Aorta (tissue), 5 donors: ENCODE results near the gene HOXC12. TPM values are rescaled to one million over a fixed set of nuclear protein-coding genes. Genes with fewer than 3 reads are reported as not detected.

ENCODE experiments used
- ATAC-seq: fragments of 200-7000 bp; cut with Tn5 transposase; one replicate; pipeline ENCODE4 v1.9.1; 2022; ENCODE audit warnings: moderate library complexity; ENCODE audit not compliant: low FRiP score
- DNase-seq, 2 donors: peaks; one replicate each; pipeline ENCODE4 v3.0.0-alpha.2; 2020
- H3K27ac ChIP-seq, 2 donors: one replicate each; pipeline ENCODE4 v1.5.1; 2013; ENCODE audit warnings: low read length in 2 of 2, mild to moderate bottlenecking in 2 of 2, moderate library complexity in 2 of 2, control low read depth in 1 of 2, inconsistent platforms in 1 of 2, low read depth in 1 of 2
- H3K27me3 ChIP-seq, 2 donors: one replicate each; pipeline ENCODE4 v1.6.1; 2013; ENCODE audit warnings: control low read depth in 1 of 2, low read length in 1 of 2, mild to moderate bottlenecking in 1 of 2, moderate library complexity in 1 of 2; ENCODE audit not compliant: insufficient read depth in 2 of 2, control insufficient read depth in 1 of 2
- H3K36me3 ChIP-seq, 2 donors: one replicate each; pipeline ENCODE4 v1.6.1; 2013; ENCODE audit warnings: control low read depth in 1 of 2, low read length in 1 of 2, mild to moderate bottlenecking in 1 of 2; ENCODE audit not compliant: insufficient read depth in 2 of 2, control insufficient read depth in 1 of 2
- H3K4me1 ChIP-seq, 2 donors: one replicate each; pipeline ENCODE4 v1.6.1; 2013; ENCODE audit warnings: low read length in 2 of 2, control low read depth in 1 of 2, mild to moderate bottlenecking in 1 of 2, moderate library complexity in 1 of 2; ENCODE audit not compliant: insufficient read depth in 2 of 2, control insufficient read depth in 1 of 2
- H3K4me3 ChIP-seq, 2 donors: one replicate each; pipeline ENCODE4 v1.5.1; 2013; ENCODE audit warnings: low read length in 2 of 2, control low read depth in 1 of 2, mild to moderate bottlenecking in 1 of 2
- H3K9me3 ChIP-seq: one replicate; pipeline ENCODE4 v1.6.1; 2013; ENCODE audit warnings: mild to moderate bottlenecking, low read length; ENCODE audit not compliant: control insufficient read depth
- WGBS, 2 donors: extraction: QIAGEN DNeasy Blood & Tissue Kit; methylation state at CpG; one replicate each; pipeline ENCODE4 v1.1.7; 2013; 5-methylcytosine and 5-hydroxymethylcytosine counted together
- intact Hi-C, 2 donors: fragments of 100-400 bp; cut with DNase I; formaldehyde crosslinking; loops; one replicate each; pipeline versions ENCODE4 v1.14.2 to v1.15.0; 2022
- microRNA-seq, 2 donors: library from miRNA; unstranded; fragments of <30 nt; microRNA quantifications; one replicate each; pipeline ENCODE4 v1.2.0, GENCODE V29; 2020
- polyA plus RNA-seq, 2 donors: library from polyadenylated mRNA; stranded (reverse); fragments of 200-250 nt; gene quantifications; one replicate each; pipeline ENCODE4 v1.2.3, GENCODE V29; 2013
- total RNA-seq, 2 donors: library from RNA; stranded (reverse); fragmentation: NEBNext Ultra II Directional; extraction: Animal tissue kit (Norgen Biotek cat#: 25700); gene quantifications; one replicate each; pipeline ENCODE4 v1.2.1, GENCODE V29; 2021
- donor health status: healthy with polysubstance abuse.
- donor health status: Bipolar disorder and iron deficiency.
- donor health status: DM: no; HTN: no; CAD: no.
- donor health status: DM: no; HTN: no; CAD: no.
- donor health status: DM: yes; HTN: yes; CAD: no.

The HOXC12 gene
- total and polyA plus RNA-seq, 4 donors, result 0.45 TPM; not detected in 3

GRCh38 chr12:54005853-54006558 lies 51.3 kb downstream of the HOXC12 start:
- no peak overlapping the region for H3K27ac ChIP-seq
- no peaks in the 10 kb centered on the region for H3K36me3 ChIP-seq
- H3K27me3 ChIP-seq, result no peaks in the 10 kb centered on the region
- H3K4me3 ChIP-seq, result no peak overlapping the region
- H3K9me3 ChIP-seq, result no peaks in the 10 kb centered on the region
- WGBS, 2 donors, result 21 to 24% methylated on average over 39 of the region's 39 CpGs
- DNase-seq, result peak; percentile 89 to 98
- H3K4me1 ChIP-seq, result no peaks in the 10 kb centered on the region
- intact Hi-C loops, result loop anchor here (1.0 to 5.0 kb wide), 2 partner anchors 195 to 201 kb away; no protein-coding TSS in a partner anchor
- peak; percentile 92 for ATAC-seq

- intact Hi-C loops, result loop anchor here (1.0 to 5.0 kb wide), 2 partner anchors 195 to 201 kb away; no protein-coding TSS in a partner anchor
- 80 to 87% methylated on average over 22 of the region's 22 CpGs for WGBS, 2 donors
- Histone ChIP-seq H3K9me3 (no peaks in the 10 kb centered on the region), H3K36me3 (no peaks in the 10 kb centered on the region), H3K27ac (no peak overlapping the region), H3K4me3 (no peak overlapping the region), H3K27me3 (no peaks in the 10 kb centered on the region), H3K4me1 (no peaks in the 10 kb centered on the region)
- ATAC-seq (no peak), DNase-seq (peak in 1 of 2 donors; percentile 25)
These were observed 52.0 kb downstream of the HOXC12 start for GRCh38 chr12:54006559-54007220.

GRCh38 chr12:54007538-54008259 lies 53.0 kb downstream of the HOXC12 start:
- Histone ChIP-seq H3K4me3 (no peak overlapping the region), H3K27ac (no peak overlapping the region), H3K9me3 (no peaks in the 10 kb centered on the region), H3K27me3 (no peaks in the 10 kb centered on the region), H3K4me1 (no peaks in the 10 kb centered on the region), H3K36me3 (no peaks in the 10 kb centered on the region)
- ATAC-seq (no peak), DNase-seq (peak in 1 of 2 donors; percentile 21)
- WGBS, 2 donors, result 75 to 78% methylated on average over 2 of the region's 2 CpGs
- intact Hi-C loops, result loop anchor here in 1 of 2 donors (5.0 kb wide), 1 partner anchor 200 kb away; no protein-coding TSS in a partner anchor

GRCh38 chr12:54008260-54008552 lies 53.5 kb downstream of the HOXC12 start:
- Histone ChIP-seq H3K9me3 (no peaks in the 10 kb centered on the region), H3K27me3 (no peaks in the 10 kb centered on the region), H3K36me3 (no peaks in the 10 kb centered on the region), H3K27ac (no peak overlapping the region), H3K4me1 (no peaks in the 10 kb centered on the region), H3K4me3 (no peak overlapping the region)
- intact Hi-C loops, result loop anchor here in 1 of 2 donors (5.0 kb wide), 1 partner anchor 199 kb away; no protein-coding TSS in a partner anchor
- no peak for ATAC-seq
- peak in 1 of 2 donors; percentile 24 for DNase-seq
- WGBS, 2 donors, result 65 to 70% methylated on average over 2 of the region's 2 CpGs

Small RNA genes lying within 50 kb of the gene (microRNA-seq; reads per million reads assigned to microRNA genes)
- 45.7 to 6,406 reads per million in 2 donors for gene MIR196A2

Other genes starting within 250 kb of the HOXC12 start
- gene CALCOCO1, start 227.5 kb upstream of the HOXC12 start, total RNA-seq, result 100 to 1,000 TPM; 242 to 259 TPM
- 100 to 1,000 TPM in 1 of 2 donors, 10 to 100 TPM in 1; 88.5 to 299 TPM for gene CALCOCO1, start 227.5 kb upstream of the HOXC12 start, polyA plus RNA-seq
- gene CISTR, start 202.9 kb upstream of the HOXC12 start, total RNA-seq, result not detected
- gene CISTR, start 202.9 kb upstream of the HOXC12 start, polyA plus RNA-seq, result not detected
- under 1 TPM in 1 of 2 donors, not detected in 1; 0.32 TPM for gene HOXC13, start 16.1 kb upstream of the HOXC12 start, total RNA-seq
- gene HOXC13, start 16.1 kb upstream of the HOXC12 start, polyA plus RNA-seq, result not detected
- gene HOXC11, start 18.2 kb downstream of the HOXC12 start, total RNA-seq, result 1 to 10 TPM in 1 of 2 donors, not detected in 1; 4.1 TPM
- under 1 TPM in 1 of 2 donors, not detected in 1; 0.38 TPM for gene HOXC11, start 18.2 kb downstream of the HOXC12 start, polyA plus RNA-seq
- 1 to 10 TPM in 1 of 2 donors, not detected in 1; 9.7 TPM for gene HOTAIR, start 20.1 kb downstream of the HOXC12 start, total RNA-seq
- not detected for gene HOTAIR, start 20.1 kb downstream of the HOXC12 start, polyA plus RNA-seq
- 10 to 100 TPM in 1 of 2 donors, 1 to 10 TPM in 1; 1.6 to 32.0 TPM for gene HOXC10, start 30.2 kb downstream of the HOXC12 start, total RNA-seq
- gene HOXC10, start 30.2 kb downstream of the HOXC12 start, polyA plus RNA-seq, result 1 to 10 TPM in 1 of 2 donors, not detected in 1; 3.6 TPM
- gene HOXC9, start 45.3 kb downstream of the HOXC12 start, total RNA-seq, result 1 to 10 TPM; 2.6 to 9.0 TPM
- gene HOXC9, start 45.3 kb downstream of the HOXC12 start, polyA plus RNA-seq, result under 1 TPM in 1 of 2 donors, not detected in 1; 0.38 TPM
- gene HOXC8, start 54.1 kb downstream of the HOXC12 start, total RNA-seq, result 1 to 10 TPM; 4.2 to 6.4 TPM
- under 1 TPM in 1 of 2 donors, not detected in 1; 0.75 TPM for gene HOXC8, start 54.1 kb downstream of the HOXC12 start, polyA plus RNA-seq
- 10 to 100 TPM; 14.7 to 17.1 TPM for gene HOXC6, start 73.5 kb downstream of the HOXC12 start, total RNA-seq
- 1 to 10 TPM; 1.5 to 3.3 TPM for gene HOXC6, start 73.5 kb downstream of the HOXC12 start, polyA plus RNA-seq
- 1 to 10 TPM; 3.8 to 3.9 TPM for gene HOXC5, start 78.1 kb downstream of the HOXC12 start, total RNA-seq
- not detected for gene HOXC5, start 78.1 kb downstream of the HOXC12 start, polyA plus RNA-seq
- 10 to 100 TPM; 10.1 to 18.4 TPM for gene HOXC4, start 98.9 kb downstream of the HOXC12 start, total RNA-seq
- 1 to 10 TPM; 1.4 to 1.8 TPM for gene HOXC4, start 98.9 kb downstream of the HOXC12 start, polyA plus RNA-seq
- gene SMUG1, start 234.1 kb downstream of the HOXC12 start, total RNA-seq, result 10 to 100 TPM; 21.8 to 27.6 TPM
- gene SMUG1, start 234.1 kb downstream of the HOXC12 start, polyA plus RNA-seq, result 10 to 100 TPM; 22.3 to 32.3 TPM